ENCODE data around the gene TYK2.
"Not testable (repeated sequence)": the region's sequence is repeated elsewhere in the genome, so short reads cannot be mapped to it uniquely, and the experiment has no call there.

TYK2 gene

DNA sequence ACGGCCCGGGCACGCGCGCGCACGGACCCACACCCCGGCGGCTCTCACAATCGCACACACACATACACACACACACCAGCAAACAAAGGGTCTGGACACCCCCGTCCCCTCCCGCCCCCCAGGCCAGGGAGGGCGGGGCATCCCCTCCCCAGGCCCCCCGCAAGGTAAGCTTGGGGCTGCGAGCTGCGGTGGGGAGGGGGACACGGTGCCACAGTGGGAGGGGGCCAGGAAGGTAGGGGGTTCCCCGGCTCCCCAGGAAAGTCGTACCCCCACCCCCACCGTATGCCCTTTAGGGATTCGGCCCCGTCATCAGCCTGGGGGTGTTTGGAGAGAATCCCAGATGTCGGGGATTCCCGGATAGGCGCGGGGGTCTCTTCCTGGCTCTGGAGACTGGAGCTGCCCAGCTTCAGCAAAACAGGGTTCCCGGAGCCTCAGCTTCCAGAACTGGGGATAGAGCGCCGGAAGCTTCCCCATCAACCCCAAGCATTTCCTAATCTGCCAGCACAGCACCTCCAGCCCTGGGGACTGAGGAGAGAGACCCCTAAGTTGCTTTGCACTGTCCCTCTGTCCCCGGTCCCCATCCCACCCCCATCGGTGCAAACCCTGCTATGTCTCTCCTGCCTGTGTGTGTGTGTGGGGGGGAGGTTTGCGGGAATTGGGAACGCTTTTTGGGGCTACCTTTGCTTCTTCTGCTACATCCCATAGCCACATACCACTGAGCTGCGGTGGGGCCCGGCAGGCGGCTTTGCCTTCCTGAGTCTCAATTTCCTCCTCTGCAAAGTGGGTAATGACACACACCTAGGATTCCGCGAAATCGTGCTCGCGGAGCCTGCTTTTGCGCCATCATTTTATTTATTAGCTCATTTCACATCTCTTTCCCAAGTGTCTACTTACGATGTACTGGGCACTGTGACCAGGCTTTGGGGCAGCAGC is 24.8 kb upstream of the TYK2 start:
- peaks cover 12% of the 10 kb centered on the region for H3K79me1 ChIP-seq (ENCODE audit: low read length)
- no peak overlapping the region for H2AK5ac ChIP-seq (ENCODE audit: low read length)
- peak overlapping the region; percentile 87 for H3K56ac ChIP-seq (ENCODE audit: low read length)
- no peak overlapping the region for H2BK5ac ChIP-seq (ENCODE audit: low read length)
- peaks cover 9% of the 10 kb centered on the region for H3K27me3 ChIP-seq (ENCODE audit: insufficient read depth, low read length, poor library complexity)
- no peak overlapping the region for H3K23ac ChIP-seq (ENCODE audit: low read length)
- no peak for DNase-seq
- H3K79me2 ChIP-seq (ENCODE audit: control insufficient read depth, insufficient read depth, low read length): peaks cover 29% of the 10 kb centered on the region
- no peak overlapping the region for H2BK120ac ChIP-seq (ENCODE audit: low read depth, low read length)
- no peak overlapping the region for H3K18ac ChIP-seq (ENCODE audit: low read length)
- no peaks in the 10 kb centered on the region for H3K36me3 ChIP-seq (ENCODE audit: control insufficient read depth, insufficient read depth, low read length)
- no CpG with 5 or more reads among the region's 43 CpGs for WGBS (ENCODE audit: extremely low coverage, insufficient coverage, low lambda C conversion rate)
- no peaks in the 10 kb centered on the region for H3K4me1 ChIP-seq (ENCODE audit: control insufficient read depth, low read depth, low read length)
- H3K4ac ChIP-seq (ENCODE audit: low read depth, low read length): no peak overlapping the region
- H3K9ac ChIP-seq (ENCODE audit: low read length): peak overlapping the region; percentile 69
- no peak overlapping the region for H2BK15ac ChIP-seq (replicated peaks; ENCODE audit: low read depth)
- H3K4me2 ChIP-seq (ENCODE audit: low read length): peak overlapping the region; percentile 95
- no peak overlapping the region for H3K4me3 ChIP-seq (ENCODE audit: low read length)
- H3K27ac ChIP-seq (ENCODE audit: low read depth, low read length): no peak overlapping the region
- H4K8ac ChIP-seq (ENCODE audit: low read depth, low read length): no peak overlapping the region
- H4K5ac ChIP-seq (ENCODE audit: low read length): no peak overlapping the region

DNA sequence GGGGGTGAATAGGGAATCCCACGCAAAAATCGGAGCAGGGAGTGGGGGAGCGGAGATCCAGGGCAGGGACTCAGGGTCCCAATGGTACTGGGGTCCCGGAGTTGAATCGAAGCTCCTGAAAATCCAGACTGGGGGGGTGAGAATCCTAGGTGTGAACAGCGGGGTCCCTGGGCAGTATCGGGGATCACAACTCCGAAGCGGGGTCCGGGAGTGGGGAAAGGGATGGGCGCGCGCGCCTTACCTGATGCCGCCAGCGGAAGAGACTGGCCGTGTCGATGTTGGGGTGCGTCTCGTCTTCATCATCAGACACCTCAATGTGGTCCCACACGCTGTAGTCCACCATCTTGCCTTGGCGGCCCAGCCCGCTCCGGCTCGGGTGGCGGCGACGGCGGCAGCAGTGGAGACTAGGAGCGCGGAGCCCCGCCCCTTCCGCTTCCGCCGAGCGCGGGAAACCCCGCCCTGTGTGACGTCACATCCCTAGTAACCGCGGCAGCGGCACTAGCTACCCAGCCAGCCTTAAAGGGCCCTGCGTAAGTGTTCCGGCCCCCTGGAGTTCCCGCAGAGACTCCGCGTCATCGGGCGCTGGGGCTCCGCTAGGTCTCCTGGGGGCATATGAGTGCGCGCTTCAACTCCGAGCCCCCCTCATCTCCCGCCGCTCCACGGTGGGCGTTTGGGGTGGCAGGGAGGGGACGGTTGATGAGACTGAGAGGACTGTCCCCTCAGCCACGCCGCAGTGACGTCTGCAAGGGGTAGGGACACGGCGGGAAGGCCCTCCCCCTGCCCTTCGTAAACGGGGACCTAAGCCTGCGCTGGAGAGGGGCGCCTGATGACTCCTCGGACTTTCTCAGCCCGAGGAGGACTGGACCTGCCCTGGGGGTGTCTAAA is 23.0 kb upstream of the TYK2 start, which contains the start of gene CDC37:
Gene CDC37 (minus strand): TSS at position 406 of the 885 bp plus-strand sequence. CDS start 63 bp downstream, at position 343.
- Histone ChIP-seq H2AK5ac (ENCODE audit: low read length) (no peak within 1 kb of the TSS), H3K4me3 (ENCODE audit: low read length) (peak within 1 kb of the TSS; percentile 99), H3K9ac (ENCODE audit: low read length) (peak within 1 kb of the TSS; percentile 98), H4K5ac (ENCODE audit: low read length) (peak within 1 kb of the TSS; percentile 39), H3K36me3 (ENCODE audit: control insufficient read depth, insufficient read depth, low read length) (peaks cover 1% of the 10 kb centered on the region), H3K23ac (ENCODE audit: low read length) (peak within 1 kb of the TSS; percentile 37), H3K56ac (ENCODE audit: low read length) (peak within 1 kb of the TSS; percentile 89), H3K4me1 (ENCODE audit: control insufficient read depth, low read depth, low read length) (no peaks in the 10 kb centered on the region), H3K79me1 (ENCODE audit: low read length) (peaks cover 20% of the 10 kb centered on the region), H3K79me2 (ENCODE audit: control insufficient read depth, insufficient read depth, low read length) (peaks cover 39% of the 10 kb centered on the region), H2BK120ac (ENCODE audit: low read depth, low read length) (no peak within 1 kb of the TSS), H4K8ac (ENCODE audit: low read depth, low read length) (no peak within 1 kb of the TSS), H3K27ac (ENCODE audit: low read depth, low read length) (no peak within 1 kb of the TSS), H3K4me2 (ENCODE audit: low read length) (peak within 1 kb of the TSS; percentile 95), H3K27me3 (ENCODE audit: insufficient read depth, low read length, poor library complexity) (peaks cover 9% of the 10 kb centered on the region), H2BK5ac (ENCODE audit: low read length) (peak within 1 kb of the TSS; percentile 55), H3K4ac (ENCODE audit: low read depth, low read length) (peak within 1 kb of the TSS; percentile 60), H2BK15ac (replicated peaks; ENCODE audit: low read depth) (no peak within 1 kb of the TSS), H3K18ac (ENCODE audit: low read length) (no peak within 1 kb of the TSS)
- WGBS (ENCODE audit: extremely low coverage, insufficient coverage, low lambda C conversion rate): no CpG with 5 or more reads among the region's 69 CpGs
- DNase-seq: peak; percentile 97

DNA sequence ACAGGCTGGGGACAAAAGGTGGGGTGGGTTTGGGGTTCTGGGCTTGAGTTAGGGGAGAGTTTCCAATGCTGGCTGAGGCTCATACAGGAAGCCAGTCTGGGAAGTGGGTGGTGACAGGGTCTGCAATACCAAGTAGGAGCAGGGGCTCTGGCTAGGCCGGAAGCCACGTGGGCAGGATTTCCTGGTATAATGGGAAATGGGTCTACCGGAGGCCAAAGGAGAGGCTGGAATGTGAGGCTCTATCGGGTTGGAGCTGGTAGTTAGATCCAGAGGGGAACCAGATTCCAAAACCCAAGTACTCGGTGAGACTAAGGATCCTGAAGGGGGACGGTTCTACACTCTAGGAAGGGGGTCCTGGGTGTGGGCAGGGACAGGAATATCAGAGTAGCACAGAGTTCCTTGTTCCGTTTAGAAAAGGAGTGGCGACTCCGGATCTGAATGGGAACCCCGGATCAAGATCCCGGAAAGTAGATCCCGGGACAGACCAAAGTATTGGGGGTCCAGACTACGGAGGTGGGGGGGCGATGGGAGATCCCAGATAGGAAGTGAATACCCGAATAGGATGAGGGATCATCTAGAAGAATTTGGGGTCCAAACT is 22.2 kb upstream of the TYK2 start:
- Histone ChIP-seq H2BK120ac (ENCODE audit: low read depth, low read length) (no peak overlapping the region), H3K36me3 (ENCODE audit: control insufficient read depth, insufficient read depth, low read length) (peaks cover 1% of the 10 kb centered on the region), H3K18ac (ENCODE audit: low read length) (no peak overlapping the region), H3K9ac (ENCODE audit: low read length) (peak overlapping the region; percentile 98), H3K23ac (ENCODE audit: low read length) (no peak overlapping the region), H3K27me3 (ENCODE audit: insufficient read depth, low read length, poor library complexity) (peaks cover 9% of the 10 kb centered on the region), H3K56ac (ENCODE audit: low read length) (peak overlapping the region; percentile 89), H3K4me1 (ENCODE audit: control insufficient read depth, low read depth, low read length) (no peaks in the 10 kb centered on the region), H2BK5ac (ENCODE audit: low read length) (no peak overlapping the region), H3K4me3 (ENCODE audit: low read length) (peak overlapping the region; percentile 99), H3K27ac (ENCODE audit: low read depth, low read length) (no peak overlapping the region), H2AK5ac (ENCODE audit: low read length) (no peak overlapping the region), H2BK15ac (replicated peaks; ENCODE audit: low read depth) (no peak overlapping the region), H3K4ac (ENCODE audit: low read depth, low read length) (peak overlapping the region; percentile 60), H4K5ac (ENCODE audit: low read length) (no peak overlapping the region), H3K79me2 (ENCODE audit: control insufficient read depth, insufficient read depth, low read length) (peaks cover 45% of the 10 kb centered on the region), H4K8ac (ENCODE audit: low read depth, low read length) (no peak overlapping the region), H3K79me1 (ENCODE audit: low read length) (peaks cover 27% of the 10 kb centered on the region), H3K4me2 (ENCODE audit: low read length) (peak overlapping the region; percentile 93)
- DNase-seq: peak; percentile 77
- WGBS (ENCODE audit: extremely low coverage, insufficient coverage, low lambda C conversion rate): no CpG with 5 or more reads among the region's 15 CpGs

DNA sequence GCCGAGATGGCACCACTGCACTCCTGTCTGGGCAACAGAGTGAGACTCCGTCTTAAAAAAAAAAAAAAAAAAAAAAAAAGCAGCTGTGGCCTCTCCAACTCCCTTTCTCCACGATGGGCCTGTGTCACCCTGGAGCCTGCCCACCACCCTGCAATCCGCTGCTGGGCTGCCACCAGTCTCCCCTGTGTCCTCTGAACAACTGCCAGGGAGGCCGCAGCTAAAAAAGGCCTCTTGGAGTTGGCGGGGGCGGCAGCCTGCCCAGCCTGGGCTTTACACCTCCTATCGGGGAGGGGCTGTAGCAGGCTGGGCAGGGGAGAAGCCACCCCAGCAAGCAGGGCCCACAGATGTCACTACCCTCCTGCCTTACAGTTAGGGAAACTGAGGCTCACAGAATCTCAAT is 19.5 kb upstream of the TYK2 start:
- Histone ChIP-seq H3K36me3 (ENCODE audit: control insufficient read depth, insufficient read depth, low read length) (peaks cover 5% of the 10 kb centered on the region), H3K4me1 (ENCODE audit: control insufficient read depth, low read depth, low read length) (no peaks in the 10 kb centered on the region), H3K27ac (ENCODE audit: low read depth, low read length) (no peak overlapping the region), H2BK5ac (ENCODE audit: low read length) (no peak overlapping the region), H3K4me3 (ENCODE audit: low read length) (no peak overlapping the region), H2AK5ac (ENCODE audit: low read length) (no peak overlapping the region), H2BK120ac (ENCODE audit: low read depth, low read length) (no peak overlapping the region), H3K4ac (ENCODE audit: low read depth, low read length) (no peak overlapping the region), H3K56ac (ENCODE audit: low read length) (no peak overlapping the region), H3K18ac (ENCODE audit: low read length) (no peak overlapping the region), H2BK15ac (replicated peaks; ENCODE audit: low read depth) (no peak overlapping the region), H3K23ac (ENCODE audit: low read length) (no peak overlapping the region), H4K5ac (ENCODE audit: low read length) (no peak overlapping the region), H3K4me2 (ENCODE audit: low read length) (no peak overlapping the region), H3K79me2 (ENCODE audit: control insufficient read depth, insufficient read depth, low read length) (peaks cover 45% of the 10 kb centered on the region), H3K9ac (ENCODE audit: low read length) (no peak overlapping the region), H3K27me3 (ENCODE audit: insufficient read depth, low read length, poor library complexity) (no peaks in the 10 kb centered on the region), H4K8ac (ENCODE audit: low read depth, low read length) (no peak overlapping the region), H3K79me1 (ENCODE audit: low read length) (peaks cover 29% of the 10 kb centered on the region)
- no CpG with 5 or more reads among the region's 8 CpGs for WGBS (ENCODE audit: extremely low coverage, insufficient coverage, low lambda C conversion rate)
- DNase-seq: no peak

DNA sequence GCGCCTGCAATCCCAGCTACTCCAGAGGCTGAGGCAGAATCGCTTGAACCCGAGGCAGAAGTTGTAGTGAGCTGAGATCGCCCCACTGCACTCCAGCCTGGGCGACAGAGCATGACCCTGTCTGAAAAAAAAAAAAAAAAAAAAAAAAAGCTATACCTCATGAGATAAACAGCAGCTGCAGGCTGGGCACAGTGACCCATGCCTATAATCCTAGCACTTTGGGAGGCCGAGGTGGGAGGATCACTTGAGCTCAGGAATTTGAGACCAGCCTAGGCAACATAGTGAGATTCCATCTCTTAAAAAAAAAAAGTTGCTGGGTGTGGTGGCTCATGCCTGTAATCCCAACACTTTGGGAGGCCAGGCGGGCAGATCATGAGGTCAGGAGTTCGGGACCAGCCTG is 19.0 kb upstream of the TYK2 start:
- not testable (repeated sequence) for H2AK5ac ChIP-seq (ENCODE audit: low read length); H3K27me3 ChIP-seq (ENCODE audit: insufficient read depth, low read length, poor library complexity); H3K4me1 ChIP-seq (ENCODE audit: control insufficient read depth, low read depth, low read length); H3K56ac ChIP-seq (ENCODE audit: low read length); H4K8ac ChIP-seq (ENCODE audit: low read depth, low read length); H3K18ac ChIP-seq (ENCODE audit: low read length); H3K4me2 ChIP-seq (ENCODE audit: low read length); H2BK120ac ChIP-seq (ENCODE audit: low read depth, low read length); H3K36me3 ChIP-seq (ENCODE audit: control insufficient read depth, insufficient read depth, low read length); H3K4ac ChIP-seq (ENCODE audit: low read depth, low read length); H3K23ac ChIP-seq (ENCODE audit: low read length); H3K9ac ChIP-seq (ENCODE audit: low read length); H4K5ac ChIP-seq (ENCODE audit: low read length); H2BK5ac ChIP-seq (ENCODE audit: low read length); H2BK15ac ChIP-seq (replicated peaks; ENCODE audit: low read depth); H3K4me3 ChIP-seq (ENCODE audit: low read length); DNase-seq; H3K27ac ChIP-seq (ENCODE audit: low read depth, low read length)
- no CpG with 5 or more reads among the region's 8 CpGs for WGBS (ENCODE audit: extremely low coverage, insufficient coverage, low lambda C conversion rate)
- Histone ChIP-seq H3K79me1 (ENCODE audit: low read length) (peaks cover 29% of the 10 kb centered on the region), H3K79me2 (ENCODE audit: control insufficient read depth, insufficient read depth, low read length) (peaks cover 45% of the 10 kb centered on the region)
